Erythroblast (primary cell): ENCODE data around the gene CCL18.

Source experiments
- GATA1 ChIP-seq: IDR thresholded peaks from 2 replicates; pipeline ENCODE4 v1.6.1; 2011; ENCODE audit warnings: low read depth, mild to moderate bottlenecking, control low read depth, low read length, moderate library complexity
- POLR2A ChIP-seq: IDR thresholded peaks from 2 replicates; pipeline ENCODE4 v1.6.1; 2011; ENCODE audit warnings: mild to moderate bottlenecking, low read length

GRCh38 chr17:36016555-36016954, 47.5 kb upstream of the CCL18 start:
- TF ChIP-seq POLR2A = no peak
- TF ChIP-seq GATA1 = no peak
